ENCODE measurements around the gene MED16. TPM values are rescaled to one million over a fixed set of nuclear protein-coding genes. Genes with fewer than 3 reads are reported as not detected.
"Not testable (repeated sequence)": the region's sequence is repeated elsewhere in the genome, so short reads cannot be mapped to it uniquely, and the experiment has no call there.

MED16 gene
- polyA plus RNA-seq, 12 donors, result 26.2 to 1,072 (median 32.9) TPM

DNA sequence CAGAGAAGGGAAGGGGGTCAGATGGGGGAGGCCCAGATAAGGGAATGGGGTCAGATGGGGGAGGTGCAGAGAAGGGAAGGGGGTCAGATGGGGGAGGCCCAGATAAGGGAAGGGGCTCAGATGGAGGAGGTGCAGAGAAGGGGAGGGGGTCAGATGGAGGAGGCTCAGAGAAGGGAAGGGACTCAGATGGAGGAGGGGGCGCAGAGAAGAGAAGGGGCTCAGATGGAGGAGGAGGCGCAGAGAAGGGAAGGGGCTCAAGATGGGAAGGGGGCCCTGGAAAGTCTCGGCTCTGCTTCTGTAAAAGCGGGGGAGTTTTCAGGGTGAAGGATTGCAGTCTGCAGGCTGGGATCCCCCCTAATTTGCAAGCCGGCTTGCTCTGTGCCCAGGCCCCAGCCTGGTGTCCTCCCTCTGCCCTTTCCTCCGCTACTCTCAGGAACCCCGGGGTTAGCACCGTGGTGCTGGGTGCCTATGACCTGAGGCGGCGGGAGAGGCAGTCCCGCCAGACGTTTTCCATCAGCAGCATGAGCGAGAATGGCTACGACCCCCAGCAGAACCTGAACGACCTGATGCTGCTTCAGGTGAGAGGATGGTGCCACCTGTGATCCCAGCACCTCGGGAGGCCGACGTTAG is 63.7 kb downstream of the MED16 start:
- DNase-seq, result no peak

GRCh38 chr19:827710-828321 is 65.2 kb downstream of the MED16 start, which contains the start of gene AZU1:
TSS of gene AZU1 (plus strand) at chr19:827837. CDS start at chr19:827847, 10 bp downstream.
- DNase-seq, result no peak

GRCh38 chr19:827314-827709 is 65.7 kb downstream of the MED16 start:
- no peak for DNase-seq

GRCh38 chr19:825897-826644 is 66.9 kb downstream of the MED16 start:
- DNase-seq, result no peak

DNA sequence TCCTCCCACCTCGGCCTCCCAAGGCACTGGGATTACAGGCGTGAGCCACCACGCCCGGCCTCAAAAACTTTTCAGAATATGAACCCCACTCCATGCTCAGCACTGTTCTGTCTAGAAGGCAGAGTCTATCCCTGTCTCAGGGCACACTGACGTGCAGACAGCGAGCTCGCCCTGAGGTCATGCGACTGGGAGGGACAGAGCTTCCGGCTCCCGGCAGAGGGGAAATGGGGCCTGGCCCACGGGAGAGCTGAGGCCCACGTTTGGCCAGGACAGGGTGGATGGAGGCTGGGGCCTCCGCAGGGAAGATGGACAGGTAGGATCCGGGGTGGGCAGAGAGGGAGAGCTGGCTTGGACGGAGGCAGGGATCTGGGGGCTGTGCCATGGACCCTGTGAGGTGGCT is 68.1 kb downstream of the MED16 start:
- no peak for DNase-seq

GRCh38 chr19:823565-824121 is 69.3 kb downstream of the MED16 start:
- no peak for DNase-seq

GRCh38 chr19:821825-822503 is 71.0 kb downstream of the MED16 start, which contains the start of gene PLPPR3:
TSS of gene PLPPR3 (minus strand) at chr19:821955. CDS start at chr19:821559, 396 bp downstream.
- no peak for DNase-seq

- no peak for DNase-seq
Measured at GRCh38 chr19:821231-821824, 71.7 kb downstream of the MED16 start.

DNA sequence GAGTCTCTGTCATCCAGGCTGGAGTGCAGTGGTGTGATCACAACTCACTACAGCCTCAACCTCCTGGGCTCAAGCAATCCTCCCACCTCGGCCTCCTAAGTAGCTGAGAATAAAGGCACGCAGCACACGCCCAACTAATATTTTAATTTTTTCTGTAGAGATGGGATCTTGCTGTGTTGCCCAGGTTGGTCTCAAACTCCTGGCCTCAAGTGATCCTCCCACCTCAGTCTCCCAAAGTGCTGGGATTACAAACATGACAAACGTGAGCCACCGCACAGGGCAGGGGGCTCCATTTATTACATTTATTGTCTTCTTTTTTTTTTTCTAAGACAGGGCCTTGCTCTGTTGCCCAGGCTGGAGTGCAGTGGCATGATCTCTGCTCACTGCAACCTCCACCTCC is 72.8 kb downstream of the MED16 start:
- not testable (repeated sequence) for DNase-seq

Other genes starting within 250 kb of the MED16 start
- 10 to 100 TPM in 11 of 12 donors, not detected in 1; 17.8 to 52.8 (median 19.0) TPM for gene RNF126, start 230.0 kb downstream of the MED16 start, polyA plus RNA-seq (ENCODE audit: insufficient read length in 12 of 12)
- 10 to 100 TPM in 11 of 12 donors, not detected in 1; 11.0 to 25.9 (median 12.2) TPM for gene FSTL3, start 216.8 kb downstream of the MED16 start, polyA plus RNA-seq (ENCODE audit: insufficient read length in 12 of 12)
- 1 to 10 TPM in 1 of 12 donors, under 1 TPM in 5, not detected in 6; 0.15 to 1.2 (median 0.19) TPM for gene PRSS57, start 197.7 kb downstream of the MED16 start, polyA plus RNA-seq (ENCODE audit: insufficient read length in 12 of 12)
- gene PALM, start 184.3 kb downstream of the MED16 start, polyA plus RNA-seq (ENCODE audit: insufficient read length in 12 of 12), result 10 to 100 TPM in 11 of 12 donors, not detected in 1; 17.2 to 80.5 (median 33.1) TPM
- 10 to 100 TPM in 1 of 12 donors, under 1 TPM in 9, not detected in 2; 0.07 to 36.0 (median 0.12) TPM for gene MISP, start 142.1 kb downstream of the MED16 start, polyA plus RNA-seq (ENCODE audit: insufficient read length in 12 of 12)
- 100 to 1,000 TPM in 11 of 12 donors, not detected in 1; 116 to 245 (median 136) TPM for gene PTBP1, start 95.7 kb downstream of the MED16 start, polyA plus RNA-seq (ENCODE audit: insufficient read length in 12 of 12)
- 1 to 10 TPM in 3 of 12 donors, under 1 TPM in 7, not detected in 2; 0.12 to 2.7 (median 0.46) TPM for gene PLPPR3, start 71.2 kb downstream of the MED16 start, polyA plus RNA-seq (ENCODE audit: insufficient read length in 12 of 12)
- 1 to 10 TPM in 5 of 12 donors, under 1 TPM in 5, not detected in 2; 0.42 to 8.7 (median 0.90) TPM for gene AZU1, start 65.3 kb downstream of the MED16 start, polyA plus RNA-seq (ENCODE audit: insufficient read length in 12 of 12)
- gene PRTN3, start 52.2 kb downstream of the MED16 start, polyA plus RNA-seq (ENCODE audit: insufficient read length in 12 of 12), result 10 to 100 TPM in 1 of 12 donors, 1 to 10 TPM in 7, under 1 TPM in 2, not detected in 2; 0.66 to 12.0 (median 1.3) TPM
- gene ELANE, start 40.9 kb downstream of the MED16 start, polyA plus RNA-seq (ENCODE audit: insufficient read length in 12 of 12), result 1 to 10 TPM in 2 of 12 donors, under 1 TPM in 5, not detected in 5; 0.21 to 1.2 (median 0.33) TPM
- gene CFD, start 33.5 kb downstream of the MED16 start, polyA plus RNA-seq (ENCODE audit: insufficient read length in 12 of 12), result 10 to 100 TPM in 1 of 12 donors, 1 to 10 TPM in 9, under 1 TPM in 1, not detected in 1; 0.98 to 20.8 (median 1.6) TPM
- gene RNU6-9, start 297 bp upstream of the MED16 start, polyA plus RNA-seq (ENCODE audit: insufficient read length in 12 of 12), result not detected
- gene R3HDM4, start 20.0 kb upstream of the MED16 start, polyA plus RNA-seq (ENCODE audit: insufficient read length in 12 of 12), result 10 to 100 TPM in 11 of 12 donors, not detected in 1; 21.0 to 60.9 (median 27.3) TPM
- not detected for gene KISS1R, start 24.1 kb upstream of the MED16 start, polyA plus RNA-seq (ENCODE audit: insufficient read length in 12 of 12)
- 100 to 1,000 TPM in 1 of 12 donors, 10 to 100 TPM in 6, 1 to 10 TPM in 5; 7.5 to 100 (median 10.3) TPM for gene ARID3A, start 32.8 kb upstream of the MED16 start, polyA plus RNA-seq (ENCODE audit: insufficient read length in 12 of 12)
- 10 to 100 TPM in 11 of 12 donors, not detected in 1; 18.9 to 38.0 (median 20.3) TPM for gene WDR18, start 91.2 kb upstream of the MED16 start, polyA plus RNA-seq (ENCODE audit: insufficient read length in 12 of 12)
- under 1 TPM in 10 of 12 donors, not detected in 2; 0.05 to 0.25 (median 0.14) TPM for gene GRIN3B, start 107.2 kb upstream of the MED16 start, polyA plus RNA-seq (ENCODE audit: insufficient read length in 12 of 12)
- 100 to 1,000 TPM in 2 of 12 donors, 10 to 100 TPM in 9, not detected in 1; 56.1 to 123 (median 70.5) TPM for gene TMEM259, start 127.9 kb upstream of the MED16 start, polyA plus RNA-seq (ENCODE audit: insufficient read length in 12 of 12)
- gene RNU6-2, start 128.3 kb upstream of the MED16 start, polyA plus RNA-seq (ENCODE audit: insufficient read length in 12 of 12), result not detected
- 10 to 100 TPM in 11 of 12 donors, not detected in 1; 36.3 to 89.8 (median 46.7) TPM for gene CNN2, start 133.4 kb upstream of the MED16 start, polyA plus RNA-seq (ENCODE audit: insufficient read length in 12 of 12)
- 10 to 100 TPM in 9 of 12 donors, 1 to 10 TPM in 2, not detected in 1; 7.1 to 23.7 (median 18.2) TPM for gene ABCA7, start 146.9 kb upstream of the MED16 start, polyA plus RNA-seq (ENCODE audit: insufficient read length in 12 of 12)
- gene ARHGAP45, start 174.0 kb upstream of the MED16 start, polyA plus RNA-seq (ENCODE audit: insufficient read length in 12 of 12), result 10 to 100 TPM in 3 of 12 donors, 1 to 10 TPM in 8, not detected in 1; 6.0 to 26.0 (median 8.1) TPM
- gene POLR2E, start 202.2 kb upstream of the MED16 start, polyA plus RNA-seq (ENCODE audit: insufficient read length in 12 of 12), result 100 to 1,000 TPM in 8 of 12 donors, 10 to 100 TPM in 3, not detected in 1; 79.7 to 135 (median 108) TPM
- 100 to 1,000 TPM in 11 of 12 donors, not detected in 1; 122 to 187 (median 142) TPM for gene GPX4, start 210.8 kb upstream of the MED16 start, polyA plus RNA-seq (ENCODE audit: insufficient read length in 12 of 12)